Progenitor cell of endocrine pancreas (in vitro differentiated cells): Measurements from ENCODE around the gene AP4B1. TPM values are rescaled to one million over a fixed set of nuclear protein-coding genes. Genes with fewer than 3 reads are reported as not detected.

Experiments
- DNase-seq: peaks from one replicate; pipeline ENCODE4 v3.0.0; 2021; ENCODE audit warnings: low spot score; ENCODE audit not compliant: unreplicated experiment
- H3K27ac Mint-ChIP-seq: 2 replicates; pipeline ENCODE4 v1.8.0; 2021; ENCODE audit warnings: mild to moderate bottlenecking, moderate library complexity, mixed read lengths
- H3K27me3 Mint-ChIP-seq: 2 replicates; pipeline ENCODE4 v1.8.0; 2021; ENCODE audit warnings: mixed read lengths
- H3K36me3 Mint-ChIP-seq: 2 replicates; pipeline ENCODE4 v1.8.0; 2022; ENCODE audit warnings: mixed read lengths; ENCODE audit not compliant: insufficient read depth
- H3K4me1 Mint-ChIP-seq: 2 replicates; pipeline ENCODE4 v1.8.0; 2021; ENCODE audit warnings: low read depth, mixed read lengths
- H3K4me3 Mint-ChIP-seq: 2 replicates; pipeline ENCODE4 v1.8.0; 2021; ENCODE audit warnings: low read depth, mild to moderate bottlenecking, moderate library complexity, mixed read lengths
- H3K9me3 Mint-ChIP-seq: 2 replicates; pipeline ENCODE4 v1.8.0; 2021; ENCODE audit warnings: low read depth, mixed read lengths
- CTCF ChIP-seq: fragments of 200-600 bp; sonication (generic); IDR thresholded peaks from one replicate; pipeline ENCODE4 v1.5.0; 2021; ENCODE audit warnings: antibody characterized with exemption, mild to moderate bottlenecking; ENCODE audit not compliant: unreplicated experiment
- total RNA-seq: library from RNA; stranded (reverse); gene quantifications from 2 replicates; pipeline ENCODE4 v1.2.1, GENCODE V29; 2021

The AP4B1 gene
- total RNA-seq, 1 donor from 2014 or later = 20.2 TPM

- Mint-ChIP-seq H3K27ac (no peak overlapping the region), H3K9me3 (peaks cover 17% of the 10 kb centered on the region), H3K27me3 (no peaks in the 10 kb centered on the region), H3K36me3 (no peaks in the 10 kb centered on the region), H3K4me1 (no peaks in the 10 kb centered on the region), H3K4me3 (no peak overlapping the region)
- DNase-seq = no peak
- TF ChIP-seq CTCF = no peak
Measured at GRCh38 chr1:113849072-113849471, 55.5 kb downstream of the AP4B1 start.

- Mint-ChIP-seq H3K27me3 (no peaks in the 10 kb centered on the region), H3K27ac (no peak overlapping the region), H3K4me3 (no peak overlapping the region), H3K36me3 (no peaks in the 10 kb centered on the region), H3K9me3 (peaks cover 17% of the 10 kb centered on the region), H3K4me1 (no peaks in the 10 kb centered on the region)
- TF ChIP-seq CTCF = no peak
- no peak for DNase-seq
Measured at GRCh38 chr1:113846391-113847035, 58.1 kb downstream of the AP4B1 start.

Other genes with a start within 250 kb of the AP4B1 start
- gene PHTF1, start 145.3 kb downstream of the AP4B1 start, total RNA-seq = 51.3 and 51.9 TPM in 2 replicates
- gene RSBN1, start 92.3 kb downstream of the AP4B1 start, total RNA-seq = 25.9 and 29.1 TPM in 2 replicates
- not detected in 2 replicates for gene PTPN22, start 33.1 kb downstream of the AP4B1 start, total RNA-seq
- gene BCL2L15, start 17.2 kb downstream of the AP4B1 start, total RNA-seq = 0.16 and 0.67 TPM in 2 replicates
- gene DCLRE1B, start 527 bp upstream of the AP4B1 start, total RNA-seq = 9.9 and 10.2 TPM in 2 replicates
- gene HIPK1, start 24.5 kb upstream of the AP4B1 start, total RNA-seq = 52.4 and 54.2 TPM in 2 replicates
- gene OLFML3, start 74.7 kb upstream of the AP4B1 start, total RNA-seq = 12.9 and 14.7 TPM in 2 replicates
- gene SYT6, start 249.1 kb upstream of the AP4B1 start, total RNA-seq = 0.98 and 1.2 TPM in 2 replicates